Adrenal gland (tissue), 12 donors: ENCODE results near the gene FGD6. TPM values are rescaled to one million over a fixed set of nuclear protein-coding genes. Genes with fewer than 3 reads are reported as not detected.

Experiments
- DNase-seq, 7 donors: peaks; one replicate each; pipeline ENCODE4 v3.0.0-alpha.2; 2019 to 2020
- H3K27ac ChIP-seq, 5 donors: fragments of 200-600 bp; sonication (generic) in 4 of 5; 1 replicate in 3 of 5; 2 replicates in 2 of 5; pipeline versions ENCODE4 v1.5.1 to v1.8.0; 2016 to 2020; ENCODE audit warnings: mild to moderate bottlenecking in 1 of 5
- H3K27me3 ChIP-seq: fragments of 200-600 bp; 2 replicates; pipeline ENCODE4 v1.8.0; 2021
- H3K36me3 ChIP-seq, 2 donors: fragments of 200-600 bp; replicated peaks in 1 of 2; 1 replicate in 1 of 2; 2 replicates in 1 of 2; pipeline versions ENCODE4 v1.5.1 to v1.8.0; 2018 to 2022
- H3K4me1 ChIP-seq, 2 donors: fragments of 200-600 bp; replicated peaks in 1 of 2; 1 replicate in 1 of 2; 2 replicates in 1 of 2; pipeline versions ENCODE4 v1.5.1 to v1.8.0; 2018 to 2021
- H3K4me3 ChIP-seq, 4 donors: fragments of 200-600 bp; sonication (generic) in 3 of 4; one replicate each; pipeline ENCODE4 v1.5.1; 2016 to 2018
- H3K9me3 ChIP-seq, 3 donors: fragments of 200-600 bp; sonication (generic) in 1 of 3; replicated peaks in 1 of 3; 1 replicate in 2 of 3; 2 replicates in 1 of 3; pipeline versions ENCODE4 v1.5.1 to v1.8.0; 2016 to 2021
- CTCF ChIP-seq, 6 experiments: fragments of 450-650 bp in 4 of 6; fragments of 200-600 bp in 2 of 6; sonication (generic) in 1 of 6; IDR thresholded peaks; 1 replicate in 5 of 6; 2 replicates in 1 of 6; pipeline versions ENCODE4 v1.5.1 to v1.8.0; 2016 to 2021; ENCODE audit warnings: antibody characterized with exemption in 6 of 6, mild to moderate bottlenecking in 2 of 6, moderate library complexity in 1 of 6
- POLR2A ChIP-seq, 2 donors: fragments of 450-650 bp; IDR thresholded peaks; one replicate each; pipeline ENCODE4 v1.6.1; 2017; ENCODE audit warnings: antibody characterized with exemption in 2 of 2, mild to moderate bottlenecking in 2 of 2, moderate library complexity in 1 of 2
- WGBS, 4 donors: extraction: QIAGEN DNeasy Blood & Tissue Kit in 2 of 4; methylation state at CpG; one replicate each; pipeline versions ENCODE4 v1.1.5 to v1.1.7; 2013 to 2017; 5-methylcytosine and 5-hydroxymethylcytosine counted together
- intact Hi-C, 2 donors: fragments of 100-400 bp; cut with DNase I; formaldehyde crosslinking; loops; one replicate each; pipeline versions ENCODE4 v1.14.1 to v1.15.0; 2022 to 2023
- polyA plus RNA-seq, 3 donors: library from polyadenylated mRNA; stranded (reverse); fragments of 200-250 nt in 2 of 3; fragments of 350-450 nt in 1 of 3; fragmentation: Illumina TruSeq in 1 of 3; extraction: RNeasy Lipid Tissue Mini Kit (QIAGEN cat#74804) in 1 of 3; gene quantifications; one replicate each; pipeline ENCODE4 v1.2.3, GENCODE V29; 2013 to 2014
- total RNA-seq, 9 donors: library from RNA; depleted of rRNA in 4 of 9; stranded (reverse); fragments of >200 nt in 4 of 9; fragments of 120-200 nt in 1 of 9; fragmentation: NEBNext Ultra II Directional in 1 of 9; extraction: Animal tissue kit (Norgen Biotek cat#: 25700) in 1 of 9; gene quantifications; one replicate each; pipeline versions ENCODE4 v1.1.0 to v1.2.4, GENCODE V29; 2013 to 2023
- donor health status: healthy with polysubstance abuse.
- donor health status: Bipolar disorder and iron deficiency.
- donor health status: DM: yes; HTN: yes; CAD: no.
- donor health status: DM: no; HTN: no; CAD: no.
- donor health status: DM: no; HTN: no; CAD: no.
- donor health status: DM: yes; HTN: yes; CAD: no.

The FGD6 gene
- total and polyA plus RNA-seq, 12 donors, result 2.3 to 33.9 (median 18.1) TPM

DNA sequence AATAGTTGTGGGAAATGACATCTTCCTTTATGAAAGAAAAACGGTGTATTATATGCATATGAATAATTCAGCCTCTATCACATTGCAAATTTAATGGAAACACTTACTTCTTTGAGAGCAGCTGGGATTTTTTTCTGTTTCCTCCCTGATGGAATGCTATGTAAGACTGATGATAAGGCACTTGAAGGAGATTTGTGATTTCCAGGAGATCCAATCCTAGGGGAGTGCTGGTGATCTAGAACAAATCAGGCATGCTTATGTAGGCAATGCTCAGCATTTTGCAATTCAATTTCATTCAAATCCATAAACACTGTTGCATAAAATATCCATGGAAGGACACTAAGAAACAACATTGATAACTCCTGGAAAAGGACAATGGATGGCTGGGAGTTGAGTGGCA lies 127.8 kb downstream of the FGD6 start:
- Histone ChIP-seq H3K4me1 (peaks cover 0 to 7% of the 10 kb centered on the region in 2 donors), H3K9me3 (no peaks in the 10 kb centered on the region), H3K36me3 (peaks cover 0 to 36% of the 10 kb centered on the region in 2 donors), H3K4me3 (no peak overlapping the region), H3K27ac (no peak overlapping the region), H3K27me3 (no peaks in the 10 kb centered on the region)
- intact Hi-C loops, result no loop called here
- no peak for TF ChIP-seq CTCF (IDR thresholded peaks at IDR 0.05)
- TF ChIP-seq POLR2A (IDR thresholded peaks at IDR 0.05), result no peak
- no peak for DNase-seq
- 74 to 87% (median 82%) methylated on average over 1 of the region's 1 CpG for WGBS, 4 donors

- Histone ChIP-seq H3K36me3 (peaks cover 0 to 36% of the 10 kb centered on the region in 2 donors), H3K27me3 (no peaks in the 10 kb centered on the region), H3K9me3 (no peaks in the 10 kb centered on the region), H3K4me1 (peaks cover 0 to 18% of the 10 kb centered on the region in 2 donors), H3K4me3 (no peak overlapping the region), H3K27ac (no peak overlapping the region)
- no peak for DNase-seq
- 87 to 93% (median 91%) methylated on average over 3 of the region's 3 CpGs for WGBS, 4 donors
- intact Hi-C loops, result no loop called here
- no peak for TF ChIP-seq CTCF (IDR thresholded peaks at IDR 0.05)
Observed at GRCh38 chr12:95088379-95088778, 128.9 kb downstream of the FGD6 start.

DNA sequence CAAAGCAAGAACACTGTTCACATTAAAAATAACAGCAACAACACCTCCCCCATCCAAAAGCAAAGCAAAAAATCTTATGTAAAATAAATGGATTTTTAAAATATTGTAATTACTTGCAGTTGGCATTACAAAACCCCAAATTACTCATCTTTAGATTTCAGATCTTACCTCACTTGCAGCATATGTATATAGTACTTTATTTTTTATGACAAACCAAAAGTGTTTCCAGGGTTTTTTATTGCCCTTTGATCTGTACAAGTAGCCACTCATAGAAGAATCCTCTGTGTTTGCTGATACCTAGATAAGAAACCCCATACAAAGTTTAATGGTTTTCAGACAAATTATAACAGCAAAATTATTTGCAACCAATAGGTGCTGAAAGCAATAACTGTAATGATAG lies 131.7 kb downstream of the FGD6 start:
- DNase-seq, result no peak
- H3K4me1 ChIP-seq, result peaks cover 0 to 21% of the 10 kb centered on the region in 2 donors
- H3K27ac ChIP-seq, result no peak overlapping the region
- H3K27me3 ChIP-seq, result no peaks in the 10 kb centered on the region
- peaks cover 0 to 10% of the 10 kb centered on the region in 2 donors for H3K36me3 ChIP-seq
- no peak overlapping the region for H3K4me3 ChIP-seq
- H3K9me3 ChIP-seq, result no peaks in the 10 kb centered on the region
- no peak for TF ChIP-seq CTCF (IDR thresholded peaks at IDR 0.05)
- TF ChIP-seq POLR2A (IDR thresholded peaks at IDR 0.05), result no peak
- intact Hi-C loops, result no loop called here

GRCh38 chr12:95083938-95084337 lies 133.3 kb downstream of the FGD6 start:
- peak overlapping the region in 4 of 5 donors; percentile 24 to 83 (median 48) for H3K27ac ChIP-seq
- intact Hi-C loops, result no loop called here
- H3K9me3 ChIP-seq, result no peaks in the 10 kb centered on the region
- no peaks in the 10 kb centered on the region for H3K27me3 ChIP-seq
- H3K4me1 ChIP-seq, result peaks cover 0 to 21% of the 10 kb centered on the region in 2 donors
- 38 to 56% (median 47%) methylated on average over 4 of the region's 4 CpGs for WGBS, 4 donors
- H3K4me3 ChIP-seq, result no peak overlapping the region
- peaks cover 0 to 1% of the 10 kb centered on the region in 2 donors for H3K36me3 ChIP-seq
- DNase-seq, result peak in 3 of 7 donors; percentile 21 to 65 (median 43)
- TF ChIP-seq POLR2A (IDR thresholded peaks at IDR 0.05), result no peak
- no peak for TF ChIP-seq CTCF (IDR thresholded peaks at IDR 0.05)
